WTC11 (cell line): ENCODE results near the gene CTLA4. TPM values are rescaled to one million over a fixed set of nuclear protein-coding genes. Genes with fewer than 3 reads are reported as not detected.

ENCODE experiments used
- ATAC-seq: fragments of 200-7000 bp; cut with Tn5 transposase; 2 replicates; pipeline ENCODE4 v1.10.0; 2021; ENCODE audit warnings: mild to moderate bottlenecking, moderate library complexity
- CTCF ChIA-PET: fragments of 300-600 bp; sonication (Branson Sonifier 250); formaldehyde crosslinking; loops from one replicate; lab custom pipeline; 2021; ENCODE audit warnings: antibody characterized with exemption; lab: Charles Lee
- POLR2A ChIA-PET: fragments of 350-600 bp; sonication (Branson Sonifier 250); formaldehyde crosslinking; loops from one replicate; lab custom pipeline; 2021; ENCODE audit warnings: antibody characterized with exemption; lab: Charles Lee
- DNase-seq: peaks from one replicate; pipeline ENCODE4 v3.0.0; 2021; ENCODE audit warnings: low spot score
- H3K27ac Mint-ChIP-seq: 2 replicates; pipeline ENCODE4 v1.8.0; 2021; ENCODE audit warnings: mixed read lengths
- H3K27me3 Mint-ChIP-seq: 2 replicates; pipeline ENCODE4 v1.8.0; 2021; ENCODE audit warnings: low read depth, mild to moderate bottlenecking, moderate library complexity, mixed read lengths
- H3K36me3 Mint-ChIP-seq: 2 replicates; pipeline ENCODE4 v1.8.0; 2021; ENCODE audit warnings: mixed read lengths
- H3K4me1 Mint-ChIP-seq: 2 replicates; pipeline ENCODE4 v1.8.0; 2022; ENCODE audit warnings: mixed read lengths
- H3K4me3 Mint-ChIP-seq: 2 replicates; pipeline ENCODE4 v1.8.0; 2021; ENCODE audit warnings: mild to moderate bottlenecking, moderate library complexity, mixed read lengths
- H3K9me3 Mint-ChIP-seq: 2 replicates; pipeline ENCODE4 v1.8.0; 2021; ENCODE audit warnings: mixed read lengths
- ATF1 ChIP-seq: sonication (generic); formaldehyde crosslinking; IDR thresholded peaks from 2 replicates; pipeline ENCODE4 v1.8.1; 2023; ENCODE audit warnings: mild to moderate bottlenecking, moderate library complexity, missing genetic modification reagents
- CREM ChIP-seq: sonication (generic); formaldehyde crosslinking; IDR thresholded peaks from 2 replicates; pipeline ENCODE4 v1.8.1; 2022; ENCODE audit warnings: mild to moderate bottlenecking, missing genetic modification reagents, moderate library complexity
- FOXP1 ChIP-seq: sonication (generic); formaldehyde crosslinking; IDR thresholded peaks from 2 replicates; pipeline ENCODE4 v1.8.0; 2022; ENCODE audit warnings: missing genetic modification reagents, mild to moderate bottlenecking, moderate library complexity, borderline replicate concordance
- JUN ChIP-seq: sonication (generic); formaldehyde crosslinking; IDR thresholded peaks from 2 replicates; pipeline ENCODE4 v1.8.0; 2023; ENCODE audit warnings: mild to moderate bottlenecking, missing genetic modification reagents
- NFE2L1 ChIP-seq: sonication (generic); formaldehyde crosslinking; IDR thresholded peaks from 2 replicates; pipeline ENCODE4 v1.8.1; 2023; ENCODE audit warnings: missing genetic modification reagents
- NR3C1 ChIP-seq: sonication (generic); formaldehyde crosslinking; conservative IDR thresholded peaks from 2 replicates; pipeline ENCODE4 v1.8.1; 2023; ENCODE audit warnings: low read depth, mild to moderate bottlenecking, missing genetic modification reagents
- RELA ChIP-seq: sonication (generic); formaldehyde crosslinking; IDR thresholded peaks from 2 replicates; pipeline ENCODE4 v1.8.1; 2022; ENCODE audit warnings: missing genetic modification reagents, mild to moderate bottlenecking, borderline replicate concordance
- ZNF121 ChIP-seq: sonication (generic); formaldehyde crosslinking; IDR thresholded peaks from 2 replicates; pipeline ENCODE4 v1.8.0; 2023; ENCODE audit warnings: missing genetic modification reagents
- ZNF138 ChIP-seq: sonication (generic); formaldehyde crosslinking; conservative IDR thresholded peaks from 2 replicates; pipeline ENCODE4 v1.8.1; 2022; ENCODE audit warnings: mild to moderate bottlenecking, moderate library complexity, missing genetic modification reagents
- ZNF232 ChIP-seq: sonication (generic); formaldehyde crosslinking; IDR thresholded peaks from 2 replicates; pipeline ENCODE4 v1.8.0; 2022; ENCODE audit warnings: mild to moderate bottlenecking, missing genetic modification reagents
- ZNF396 ChIP-seq: fragments of 250-450 bp; sonication (Bioruptor Pico); IDR thresholded peaks from 2 replicates; pipeline ENCODE4 v1.8.0; 2021; ENCODE audit warnings: mild to moderate bottlenecking, moderate library complexity, borderline replicate concordance
- ZNF416 ChIP-seq: fragments of 250-450 bp; sonication (Bioruptor Pico); IDR thresholded peaks from 2 replicates; pipeline ENCODE4 v1.9.0; 2021; ENCODE audit warnings: mild to moderate bottlenecking, inconsistent platforms
- total RNA-seq: library from RNA; stranded (reverse); gene quantifications from 3 replicates; pipeline ENCODE4 v1.2.3, GENCODE V29; 2021
- TF ChIP-seq, protein P1 (sequence below): fragments of 250-450 bp; sonication (Bioruptor Pico); IDR thresholded peaks from 2 replicates; pipeline ENCODE4 v1.9.0; 2021; ENCODE audit warnings: mild to moderate bottlenecking, borderline replicate concordance
- TF ChIP-seq, protein P2 (sequence below): sonication (generic); formaldehyde crosslinking; IDR thresholded peaks from 2 replicates; pipeline ENCODE4 v1.8.1; 2023; ENCODE audit warnings: mild to moderate bottlenecking, missing genetic modification reagents, moderate library complexity
- TF ChIP-seq, protein P3 (sequence below): sonication (generic); formaldehyde crosslinking; IDR thresholded peaks from 2 replicates; pipeline ENCODE4 v1.8.1; 2023; ENCODE audit warnings: mild to moderate bottlenecking, moderate library complexity, missing genetic modification reagents
- TF ChIP-seq, protein P4 (sequence below): sonication (generic); formaldehyde crosslinking; IDR thresholded peaks from 2 replicates; pipeline ENCODE4 v1.8.1; 2022; ENCODE audit warnings: mild to moderate bottlenecking, moderate library complexity, missing genetic modification reagents
- TF ChIP-seq, protein P5 (sequence below): sonication (generic); formaldehyde crosslinking; IDR thresholded peaks from 2 replicates; pipeline ENCODE4 v1.8.0; 2022; ENCODE audit warnings: mild to moderate bottlenecking, missing genetic modification reagents
- TF ChIP-seq, protein P6 (sequence below): sonication (generic); formaldehyde crosslinking; IDR thresholded peaks from 2 replicates; pipeline ENCODE4 v1.8.1; 2022; ENCODE audit warnings: mild to moderate bottlenecking, missing genetic modification reagents, moderate library complexity, borderline replicate concordance

Gene CTLA4
- total RNA-seq, 1 experiment from 2014 or later, result 0.31 TPM

DNA sequence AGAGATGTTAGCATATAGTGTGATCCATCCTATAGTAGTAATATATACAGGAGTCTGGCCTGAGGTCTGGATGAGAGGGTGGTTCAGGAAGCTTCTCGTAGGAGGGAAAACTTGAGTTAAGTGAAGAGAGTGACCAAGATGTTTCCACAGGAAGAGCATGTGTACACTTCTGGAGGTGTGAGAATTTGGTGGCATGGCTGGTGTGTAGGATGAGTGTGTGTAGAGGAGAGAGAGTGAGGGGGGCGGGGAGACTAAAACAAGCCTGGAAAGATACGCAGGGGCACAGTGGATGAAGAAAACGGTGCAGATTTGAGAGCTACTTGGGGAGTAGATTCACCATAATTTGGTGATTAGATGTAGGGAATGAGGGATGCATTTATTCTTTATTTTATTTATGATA, 43.5 kb upstream of the CTLA4 start:
- Mint-ChIP-seq H3K27ac (no peak overlapping the region), H3K9me3 (peaks cover 17% of the 10 kb centered on the region), H3K27me3 (no peaks in the 10 kb centered on the region), H3K36me3 (peaks cover 8% of the 10 kb centered on the region; the same call in 1 of the 2 replicates), H3K4me3 (no peak overlapping the region)
- DNase-seq (no peak), ATAC-seq (no peak)
- ChIA-PET CTCF (interaction anchor here (0.6 to 1.2 kb wide), 2 partner anchors 9 to 225 kb away, joined by 3 to 6 read pairs; no protein-coding TSS in a partner anchor), POLR2A (no interaction called here)
- TF ChIP-seq ZNF121 (no peak), CREM (no peak), ZNF232 (CRISPR knock-in tag) (no peak), FOXP1 (CRISPR knock-in tag) (no peak), ZNF416 (CRISPR knock-in tag) (no peak), JUN (CRISPR knock-in tag) (no peak), ATF1 (CRISPR knock-in tag) (no peak), NFE2L1 (no peak), ZNF138 (no peak), NR3C1 (CRISPR knock-in tag) (no peak), RELA (CRISPR knock-in tag) (no peak), ZNF396 (CRISPR knock-in tag) (no peak)
- TF ChIP-seq, protein P1, sequence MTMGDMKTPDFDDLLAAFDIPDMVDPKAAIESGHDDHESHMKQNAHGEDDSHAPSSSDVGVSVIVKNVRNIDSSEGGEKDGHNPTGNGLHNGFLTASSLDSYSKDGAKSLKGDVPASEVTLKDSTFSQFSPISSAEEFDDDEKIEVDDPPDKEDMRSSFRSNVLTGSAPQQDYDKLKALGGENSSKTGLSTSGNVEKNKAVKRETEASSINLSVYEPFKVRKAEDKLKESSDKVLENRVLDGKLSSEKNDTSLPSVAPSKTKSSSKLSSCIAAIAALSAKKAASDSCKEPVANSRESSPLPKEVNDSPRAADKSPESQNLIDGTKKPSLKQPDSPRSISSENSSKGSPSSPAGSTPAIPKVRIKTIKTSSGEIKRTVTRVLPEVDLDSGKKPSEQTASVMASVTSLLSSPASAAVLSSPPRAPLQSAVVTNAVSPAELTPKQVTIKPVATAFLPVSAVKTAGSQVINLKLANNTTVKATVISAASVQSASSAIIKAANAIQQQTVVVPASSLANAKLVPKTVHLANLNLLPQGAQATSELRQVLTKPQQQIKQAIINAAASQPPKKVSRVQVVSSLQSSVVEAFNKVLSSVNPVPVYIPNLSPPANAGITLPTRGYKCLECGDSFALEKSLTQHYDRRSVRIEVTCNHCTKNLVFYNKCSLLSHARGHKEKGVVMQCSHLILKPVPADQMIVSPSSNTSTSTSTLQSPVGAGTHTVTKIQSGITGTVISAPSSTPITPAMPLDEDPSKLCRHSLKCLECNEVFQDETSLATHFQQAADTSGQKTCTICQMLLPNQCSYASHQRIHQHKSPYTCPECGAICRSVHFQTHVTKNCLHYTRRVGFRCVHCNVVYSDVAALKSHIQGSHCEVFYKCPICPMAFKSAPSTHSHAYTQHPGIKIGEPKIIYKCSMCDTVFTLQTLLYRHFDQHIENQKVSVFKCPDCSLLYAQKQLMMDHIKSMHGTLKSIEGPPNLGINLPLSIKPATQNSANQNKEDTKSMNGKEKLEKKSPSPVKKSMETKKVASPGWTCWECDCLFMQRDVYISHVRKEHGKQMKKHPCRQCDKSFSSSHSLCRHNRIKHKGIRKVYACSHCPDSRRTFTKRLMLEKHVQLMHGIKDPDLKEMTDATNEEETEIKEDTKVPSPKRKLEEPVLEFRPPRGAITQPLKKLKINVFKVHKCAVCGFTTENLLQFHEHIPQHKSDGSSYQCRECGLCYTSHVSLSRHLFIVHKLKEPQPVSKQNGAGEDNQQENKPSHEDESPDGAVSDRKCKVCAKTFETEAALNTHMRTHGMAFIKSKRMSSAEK (CRISPR knock-in tag), result no peak
- TF ChIP-seq, protein P2, sequence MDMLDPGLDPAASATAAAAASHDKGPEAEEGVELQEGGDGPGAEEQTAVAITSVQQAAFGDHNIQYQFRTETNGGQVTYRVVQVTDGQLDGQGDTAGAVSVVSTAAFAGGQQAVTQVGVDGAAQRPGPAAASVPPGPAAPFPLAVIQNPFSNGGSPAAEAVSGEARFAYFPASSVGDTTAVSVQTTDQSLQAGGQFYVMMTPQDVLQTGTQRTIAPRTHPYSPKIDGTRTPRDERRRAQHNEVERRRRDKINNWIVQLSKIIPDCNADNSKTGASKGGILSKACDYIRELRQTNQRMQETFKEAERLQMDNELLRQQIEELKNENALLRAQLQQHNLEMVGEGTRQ (CRISPR knock-in tag), result no peak
- TF ChIP-seq, protein P3, sequence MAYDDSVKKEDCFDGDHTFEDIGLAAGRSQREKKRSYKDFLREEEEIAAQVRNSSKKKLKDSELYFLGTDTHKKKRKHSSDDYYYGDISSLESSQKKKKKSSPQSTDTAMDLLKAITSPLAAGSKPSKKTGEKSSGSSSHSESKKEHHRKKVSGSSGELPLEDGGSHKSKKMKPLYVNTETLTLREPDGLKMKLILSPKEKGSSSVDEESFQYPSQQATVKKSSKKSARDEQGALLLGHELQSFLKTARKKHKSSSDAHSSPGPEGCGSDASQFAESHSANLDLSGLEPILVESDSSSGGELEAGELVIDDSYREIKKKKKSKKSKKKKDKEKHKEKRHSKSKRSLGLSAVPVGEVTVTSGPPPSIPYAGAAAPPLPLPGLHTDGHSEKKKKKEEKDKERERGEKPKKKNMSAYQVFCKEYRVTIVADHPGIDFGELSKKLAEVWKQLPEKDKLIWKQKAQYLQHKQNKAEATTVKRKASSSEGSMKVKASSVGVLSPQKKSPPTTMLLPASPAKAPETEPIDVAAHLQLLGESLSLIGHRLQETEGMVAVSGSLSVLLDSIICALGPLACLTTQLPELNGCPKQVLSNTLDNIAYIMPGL (CRISPR knock-in tag), result no peak
- TF ChIP-seq, protein P4, sequence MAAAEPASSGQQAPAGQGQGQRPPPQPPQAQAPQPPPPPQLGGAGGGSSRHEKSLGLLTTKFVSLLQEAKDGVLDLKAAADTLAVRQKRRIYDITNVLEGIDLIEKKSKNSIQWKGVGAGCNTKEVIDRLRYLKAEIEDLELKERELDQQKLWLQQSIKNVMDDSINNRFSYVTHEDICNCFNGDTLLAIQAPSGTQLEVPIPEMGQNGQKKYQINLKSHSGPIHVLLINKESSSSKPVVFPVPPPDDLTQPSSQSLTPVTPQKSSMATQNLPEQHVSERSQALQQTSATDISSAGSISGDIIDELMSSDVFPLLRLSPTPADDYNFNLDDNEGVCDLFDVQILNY (CRISPR knock-in tag), result no peak
- TF ChIP-seq, protein P5, sequence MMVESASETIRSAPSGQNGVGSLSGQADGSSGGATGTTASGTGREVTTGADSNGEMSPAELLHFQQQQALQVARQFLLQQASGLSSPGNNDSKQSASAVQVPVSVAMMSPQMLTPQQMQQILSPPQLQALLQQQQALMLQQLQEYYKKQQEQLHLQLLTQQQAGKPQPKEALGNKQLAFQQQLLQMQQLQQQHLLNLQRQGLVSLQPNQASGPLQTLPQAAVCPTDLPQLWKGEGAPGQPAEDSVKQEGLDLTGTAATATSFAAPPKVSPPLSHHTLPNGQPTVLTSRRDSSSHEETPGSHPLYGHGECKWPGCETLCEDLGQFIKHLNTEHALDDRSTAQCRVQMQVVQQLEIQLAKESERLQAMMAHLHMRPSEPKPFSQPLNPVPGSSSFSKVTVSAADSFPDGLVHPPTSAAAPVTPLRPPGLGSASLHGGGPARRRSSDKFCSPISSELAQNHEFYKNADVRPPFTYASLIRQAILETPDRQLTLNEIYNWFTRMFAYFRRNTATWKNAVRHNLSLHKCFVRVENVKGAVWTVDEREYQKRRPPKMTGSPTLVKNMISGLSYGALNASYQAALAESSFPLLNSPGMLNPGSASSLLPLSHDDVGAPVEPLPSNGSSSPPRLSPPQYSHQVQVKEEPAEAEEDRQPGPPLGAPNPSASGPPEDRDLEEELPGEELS (CRISPR knock-in tag), result no peak
- TF ChIP-seq, protein P6, sequence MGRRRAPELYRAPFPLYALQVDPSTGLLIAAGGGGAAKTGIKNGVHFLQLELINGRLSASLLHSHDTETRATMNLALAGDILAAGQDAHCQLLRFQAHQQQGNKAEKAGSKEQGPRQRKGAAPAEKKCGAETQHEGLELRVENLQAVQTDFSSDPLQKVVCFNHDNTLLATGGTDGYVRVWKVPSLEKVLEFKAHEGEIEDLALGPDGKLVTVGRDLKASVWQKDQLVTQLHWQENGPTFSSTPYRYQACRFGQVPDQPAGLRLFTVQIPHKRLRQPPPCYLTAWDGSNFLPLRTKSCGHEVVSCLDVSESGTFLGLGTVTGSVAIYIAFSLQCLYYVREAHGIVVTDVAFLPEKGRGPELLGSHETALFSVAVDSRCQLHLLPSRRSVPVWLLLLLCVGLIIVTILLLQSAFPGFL, result no peak
- TF ChIP-seq, all 79 proteins: peak for 0
- no peaks in the 10 kb centered on the region for H3K4me1 Mint-ChIP-seq
